Gastrocnemius medialis (tissue), 4 donors: Measurements from ENCODE around the gene GRAP.

Experiments
- CTCF ChIP-seq, 5 experiments: fragments of 450-650 bp in 3 of 5; fragments of 200-600 bp in 2 of 5; sonication (generic) in 2 of 5; IDR thresholded peaks in 4 of 5; conservative IDR thresholded peaks in 1 of 5; 1 replicate in 4 of 5; 2 replicates in 1 of 5; pipeline ENCODE4 v1.5.1; 2016 to 2019; ENCODE audit warnings: antibody characterized with exemption in 5 of 5, mild to moderate bottlenecking in 3 of 5, moderate library complexity in 3 of 5
- POLR2A ChIP-seq, 2 donors: fragments of 450-650 bp; IDR thresholded peaks; one replicate each; pipeline ENCODE4 v1.6.1; 2017; ENCODE audit warnings: antibody characterized with exemption in 2 of 2, mild to moderate bottlenecking in 2 of 2, moderate library complexity in 2 of 2

DNA sequence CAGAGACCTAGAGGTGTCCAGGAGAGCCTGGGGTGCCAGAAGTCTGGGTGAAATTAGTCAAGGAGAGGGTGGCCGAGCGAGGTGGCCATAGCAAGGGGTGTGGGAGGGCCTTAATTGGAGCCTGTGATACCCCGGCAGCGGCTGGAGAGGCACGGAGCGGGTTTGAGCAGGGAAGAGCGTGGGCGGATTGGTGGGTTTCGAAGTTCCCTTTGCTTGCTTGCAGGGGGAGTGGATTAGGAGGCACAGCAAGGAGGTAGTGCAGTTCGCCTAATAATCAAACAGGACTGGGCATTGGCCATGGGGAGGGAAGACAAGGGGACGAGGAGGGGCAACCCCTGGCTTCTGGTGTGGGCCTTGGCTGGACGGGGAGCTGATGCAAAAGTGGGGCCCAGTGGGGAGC, 36.8 kb downstream of the GRAP start:
- TF ChIP-seq CTCF (IDR thresholded peaks at IDR 0.05 in 4 of 5, conservative IDR thresholded peaks at IDR 0.05 in 1 of 5) (no peak), POLR2A (IDR thresholded peaks at IDR 0.05) (no peak)
